Common myeloid progenitor, CD34-positive (primary cell): ENCODE data around the gene RASL11B.
"Not testable (repeated sequence)": the region's sequence is repeated elsewhere in the genome, so short reads cannot be mapped to it uniquely, and the experiment has no call there.

ENCODE experiments used
- CTCF ChIA-PET: fragments of 350-600 bp; sonication (Branson Sonifier 250); formaldehyde crosslinking; loops from one replicate; lab custom pipeline; 2021; ENCODE audit warnings: antibody characterized with exemption; lab: Charles Lee
- POLR2A ChIA-PET: fragments of 350-600 bp; sonication (Branson Sonifier 250); formaldehyde crosslinking; loops from one replicate; lab custom pipeline; 2021; ENCODE audit warnings: antibody characterized with exemption; lab: Charles Lee
- DNase-seq, 3 donors: peaks; one replicate each; pipeline versions ENCODE4 v3.0.0 to v3.0.0-alpha.2; 2013
- H3K27ac ChIP-seq, 2 experiments: 1 replicate in 1 of 2; 2 replicates in 1 of 2; pipeline ENCODE4 v1.7.0; 2013; ENCODE audit warnings: inconsistent platforms in 2 of 2, low read length in 2 of 2, mild to moderate bottlenecking in 2 of 2, low read depth in 1 of 2, moderate library complexity in 1 of 2; ENCODE audit not compliant: severe bottlenecking in 2 of 2, insufficient read depth in 1 of 2, poor library complexity in 1 of 2
- H3K27me3 ChIP-seq, 5 experiments: replicated peaks in 2 of 5; 1 replicate in 3 of 5; 2 replicates in 2 of 5; pipeline versions ENCODE4 v1.6.1 to v1.7.0; 2013; ENCODE audit warnings: low read length in 4 of 5, mild to moderate bottlenecking in 2 of 5, moderate library complexity in 2 of 5, inconsistent platforms in 1 of 5; ENCODE audit not compliant: insufficient read depth in 5 of 5, control insufficient read depth in 4 of 5
- H3K36me3 ChIP-seq, 4 experiments: 1 replicate in 2 of 4; 2 replicates in 2 of 4; pipeline versions ENCODE4 v1.6.1 to v1.7.0; 2013; ENCODE audit warnings: low read length in 3 of 4, control low read depth in 1 of 4, mild to moderate bottlenecking in 1 of 4; ENCODE audit not compliant: control insufficient read depth in 4 of 4, insufficient read depth in 4 of 4
- H3K4me1 ChIP-seq, 4 experiments: 1 replicate in 3 of 4; 2 replicates in 1 of 4; pipeline versions ENCODE4 v1.6.1 to v1.7.1; 2013; ENCODE audit warnings: low read length in 3 of 4, mild to moderate bottlenecking in 3 of 4, control low read depth in 1 of 4, inconsistent platforms in 1 of 4, moderate library complexity in 1 of 4; ENCODE audit not compliant: control insufficient read depth in 4 of 4, insufficient read depth in 4 of 4; ENCODE audit errors: control extremely low read depth in 1 of 4
- H3K4me3 ChIP-seq, 7 experiments: 1 replicate in 4 of 7; 2 replicates in 3 of 7; pipeline versions ENCODE4 v1.5.1 to v1.7.0; 2013; ENCODE audit warnings: mild to moderate bottlenecking in 7 of 7, low read length in 6 of 7, moderate library complexity in 6 of 7, inconsistent platforms in 2 of 7, low read depth in 2 of 7, control low read depth in 1 of 7; ENCODE audit not compliant: insufficient read depth in 4 of 7, control insufficient read depth in 1 of 7; ENCODE audit errors: extremely low read depth in 1 of 7
- H3K9me3 ChIP-seq, 5 experiments: 1 replicate in 4 of 5; 2 replicates in 1 of 5; pipeline versions ENCODE4 v1.6.1 to v1.7.1; 2013; ENCODE audit warnings: low read length in 4 of 5, mild to moderate bottlenecking in 2 of 5, inconsistent platforms in 1 of 5, low read depth in 1 of 5, moderate library complexity in 1 of 5; ENCODE audit not compliant: control insufficient read depth in 4 of 5, insufficient read depth in 2 of 5; ENCODE audit errors: control extremely low read depth in 1 of 5
- WGBS: methylation state at CpG from one replicate; pipeline ENCODE4 v1.1.5; 2013; ENCODE audit not compliant: insufficient coverage; 5-methylcytosine and 5-hydroxymethylcytosine counted together

Gene RASL11B

GRCh38 chr4:52824603-52825459 is 37.3 kb upstream of the RASL11B start:
- ChIA-PET POLR2A (no interaction called here), CTCF (no interaction called here)
- H3K27ac ChIP-seq = no peak overlapping the region
- H3K9me3 ChIP-seq = no peaks in the 10 kb centered on the region
- H3K4me1 ChIP-seq = no peaks in the 10 kb centered on the region
- WGBS = 90% methylated on average over 6 of the region's 12 CpGs
- DNase-seq = no peak
- H3K36me3 ChIP-seq = no peaks in the 10 kb centered on the region
- no peak overlapping the region for H3K4me3 ChIP-seq
- no peaks in the 10 kb centered on the region for H3K27me3 ChIP-seq

GRCh38 chr4:52825460-52826090 is 36.5 kb upstream of the RASL11B start:
- POLR2A ChIA-PET = no interaction called here
- DNase-seq = no peak
- Histone ChIP-seq H3K27me3 (no peaks in the 10 kb centered on the region), H3K27ac (no peak overlapping the region), H3K9me3 (no peaks in the 10 kb centered on the region), H3K4me3 (no peak overlapping the region), H3K36me3 (no peaks in the 10 kb centered on the region), H3K4me1 (no peaks in the 10 kb centered on the region)
- CTCF ChIA-PET = no interaction called here
- WGBS = 64% methylated on average over 3 of the region's 3 CpGs

GRCh38 chr4:52833941-52834525 is 28.1 kb upstream of the RASL11B start:
- Histone ChIP-seq H3K27ac (no peak overlapping the region), H3K4me3 (no peak overlapping the region), H3K27me3 (peaks cover 0 to 2% (median 0%) of the 10 kb centered on the region in 5 experiments), H3K9me3 (no peaks in the 10 kb centered on the region), H3K36me3 (no peaks in the 10 kb centered on the region), H3K4me1 (no peaks in the 10 kb centered on the region)
- no peak for DNase-seq
- POLR2A ChIA-PET = no interaction called here
- CTCF ChIA-PET = interaction anchor here (0.6 kb wide), 1 partner anchor 112 kb away, joined by 4 read pairs; no protein-coding TSS in a partner anchor
- WGBS = 100% methylated on average over 3 of the region's 3 CpGs

GRCh38 chr4:52834641-52835456 is 27.3 kb upstream of the RASL11B start:
- DNase-seq, H3K36me3 ChIP-seq, H3K4me3 ChIP-seq, H3K9me3 ChIP-seq, H3K27ac ChIP-seq, POLR2A ChIA-PET, H3K4me1 ChIP-seq, H3K27me3 ChIP-seq: not testable (repeated sequence)
- CTCF ChIA-PET = interaction anchor here (0.6 kb wide), 1 partner anchor 113 kb away, joined by 4 read pairs; no protein-coding TSS in a partner anchor
- WGBS = 97% methylated on average over 6 of the region's 8 CpGs

GRCh38 chr4:52836120-52836519 is 26.0 kb upstream of the RASL11B start:
- 93% methylated on average over 2 of the region's 3 CpGs for WGBS

GRCh38 chr4:52836678-52837077 is 25.4 kb upstream of the RASL11B start:
- POLR2A ChIA-PET = no interaction called here
- DNase-seq = no peak
- H3K9me3 ChIP-seq = no peaks in the 10 kb centered on the region
- no peaks in the 10 kb centered on the region for H3K4me1 ChIP-seq
- H3K27ac ChIP-seq = no peak overlapping the region
- H3K36me3 ChIP-seq = no peaks in the 10 kb centered on the region
- H3K4me3 ChIP-seq = no peak overlapping the region
- peaks cover 0 to 2% (median 0%) of the 10 kb centered on the region in 5 experiments for H3K27me3 ChIP-seq
- WGBS = 100% methylated on average over 1 of the region's 7 CpGs
- CTCF ChIA-PET = interaction anchor here (1.1 to 1.2 kb wide), 2 partner anchors 10 to 81 kb away, joined by 3 read pairs; no protein-coding TSS in a partner anchor

More at GRCh38 chr4:52836120-52836519, 26.0 kb upstream of the RASL11B start:
- Histone ChIP-seq H3K36me3 (no peaks in the 10 kb centered on the region), H3K27ac (no peak overlapping the region), H3K4me3 (no peak overlapping the region), H3K27me3 (peaks cover 0 to 2% (median 0%) of the 10 kb centered on the region in 5 experiments), H3K4me1 (no peaks in the 10 kb centered on the region), H3K9me3 (no peaks in the 10 kb centered on the region)
- DNase-seq = no peak
- POLR2A ChIA-PET = no interaction called here
- CTCF ChIA-PET = no interaction called here
